GM11168 (cell line): ENCODE data around the gene HYAL1.
"Not testable (repeated sequence)": the region's sequence is repeated elsewhere in the genome, so short reads cannot be mapped to it uniquely, and the experiment has no call there.

Experiments
- in situ Hi-C: fragments of 300-500 bp; cut with MboI; formaldehyde crosslinking; loops from one replicate; pipeline ENCODE4 v1.12.0; 2022; ENCODE audit warnings: low sequenced_read_pairs; ENCODE audit not compliant: unreplicated experiment

HYAL1 gene

DNA sequence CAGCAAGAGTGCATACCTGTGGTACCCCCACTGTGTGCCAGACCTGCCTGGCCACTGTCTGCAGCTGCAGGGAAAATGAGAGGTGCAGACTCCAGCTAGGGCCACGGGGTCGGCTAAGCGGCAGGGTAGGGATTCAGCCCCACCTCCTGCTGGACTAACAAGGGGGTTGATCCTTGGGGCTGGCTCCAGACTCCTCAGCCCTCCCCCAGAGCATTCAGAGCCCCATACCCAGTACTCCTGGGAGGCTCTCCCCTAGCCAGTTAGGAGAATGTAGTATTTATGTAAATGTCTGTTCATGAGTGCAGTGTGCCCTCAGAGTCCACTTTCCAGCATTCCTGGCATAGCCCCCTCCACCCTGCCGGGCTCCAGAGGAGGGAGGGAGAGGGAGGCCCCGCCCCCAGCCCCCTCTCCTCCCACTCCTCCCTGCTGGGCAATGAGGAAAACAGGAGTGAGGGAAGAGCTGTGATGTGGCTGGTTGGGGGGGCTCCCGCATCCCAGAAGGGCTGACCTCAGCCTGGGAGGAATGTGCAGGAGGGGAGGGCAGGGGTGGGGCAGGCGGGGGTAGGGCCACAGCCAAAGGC is 38.9 kb downstream of the HYAL1 start:
- in situ Hi-C loops = no loop called here

DNA sequence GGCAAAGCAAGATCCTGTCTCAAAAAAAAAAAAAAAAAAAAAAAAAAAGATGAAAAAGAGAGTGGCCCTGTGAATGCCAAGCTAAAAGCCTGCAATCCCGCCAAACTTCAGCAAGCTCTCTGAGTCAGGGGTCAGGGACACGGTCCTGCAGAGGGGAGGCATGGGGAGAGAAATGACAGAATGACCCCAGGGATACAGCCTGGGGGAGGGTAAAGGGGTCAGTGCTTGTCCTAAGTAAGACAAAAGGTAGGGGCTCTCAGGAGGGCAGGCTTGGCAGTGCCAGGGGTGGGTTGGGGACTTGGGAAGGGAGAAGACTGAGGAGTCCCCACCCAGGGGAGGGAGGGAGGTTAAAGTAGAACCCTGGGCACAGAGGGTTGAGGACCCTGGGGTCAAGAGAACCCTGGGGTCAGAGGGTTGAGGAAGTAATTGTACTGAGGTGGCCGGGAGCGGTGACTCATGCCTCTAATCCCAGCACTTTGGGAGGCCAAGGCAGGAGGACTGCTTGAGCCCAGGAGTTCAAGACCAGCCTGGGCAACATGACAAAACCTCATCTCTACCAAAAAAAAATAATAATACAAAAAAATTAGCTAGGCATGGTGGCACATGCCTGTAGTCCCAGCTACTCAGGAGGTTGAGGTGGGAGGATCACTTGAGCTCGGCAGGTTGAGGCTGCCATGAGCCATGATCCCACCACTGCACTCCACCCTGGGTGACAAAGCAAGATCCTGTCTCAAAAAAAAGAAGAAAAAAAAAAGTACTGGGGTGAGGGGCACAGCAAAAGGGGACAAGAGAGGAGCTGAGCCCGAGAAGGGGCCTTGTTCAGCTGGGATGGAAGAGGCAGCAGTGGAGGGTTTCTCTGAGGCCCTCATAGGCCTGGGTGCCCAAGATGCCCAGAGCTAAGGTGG is 39.6 kb downstream of the HYAL1 start:
- in situ Hi-C loops = no loop called here

DNA sequence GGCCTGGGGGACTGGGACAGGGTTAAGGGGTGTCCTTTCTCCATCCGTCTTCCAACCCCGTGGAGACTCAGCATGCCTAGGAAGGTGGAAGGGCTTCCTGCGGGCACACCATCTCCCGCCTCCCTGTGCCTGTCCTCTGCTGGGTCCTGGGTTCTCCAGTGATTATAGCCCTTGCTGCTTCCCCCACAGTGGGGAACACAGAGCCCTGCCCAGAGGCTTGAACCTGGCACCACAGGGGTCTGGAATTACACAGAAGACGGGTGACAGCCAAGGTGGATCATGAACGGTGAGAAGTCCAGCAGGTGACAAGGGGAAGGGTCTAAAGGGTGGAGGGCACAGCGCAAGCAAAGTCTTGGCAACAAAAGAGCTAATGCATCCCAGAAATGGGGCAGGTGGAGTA is 40.6 kb downstream of the HYAL1 start:
- in situ Hi-C loops = no loop called here

DNA sequence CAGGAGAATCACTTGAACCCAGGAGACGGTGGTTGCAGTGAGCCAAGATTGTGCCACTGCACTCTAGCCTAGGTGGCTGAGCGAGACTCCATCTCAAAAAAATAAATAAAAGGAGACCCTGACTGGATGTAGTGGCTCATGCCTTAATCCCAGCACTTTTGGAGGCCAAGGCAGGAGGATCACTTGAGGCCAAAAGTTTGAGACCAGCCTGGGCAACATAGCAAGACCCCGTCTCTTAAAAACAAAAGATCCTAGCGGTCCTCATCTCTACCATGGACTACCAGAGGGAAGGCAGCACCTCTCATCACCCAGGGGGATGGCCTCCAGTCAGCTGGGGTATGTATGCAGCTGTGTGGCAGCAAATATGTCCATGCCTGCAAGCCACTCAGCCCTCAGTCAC is 41.2 kb downstream of the HYAL1 start:
- in situ Hi-C loops = not testable (repeated sequence)

DNA sequence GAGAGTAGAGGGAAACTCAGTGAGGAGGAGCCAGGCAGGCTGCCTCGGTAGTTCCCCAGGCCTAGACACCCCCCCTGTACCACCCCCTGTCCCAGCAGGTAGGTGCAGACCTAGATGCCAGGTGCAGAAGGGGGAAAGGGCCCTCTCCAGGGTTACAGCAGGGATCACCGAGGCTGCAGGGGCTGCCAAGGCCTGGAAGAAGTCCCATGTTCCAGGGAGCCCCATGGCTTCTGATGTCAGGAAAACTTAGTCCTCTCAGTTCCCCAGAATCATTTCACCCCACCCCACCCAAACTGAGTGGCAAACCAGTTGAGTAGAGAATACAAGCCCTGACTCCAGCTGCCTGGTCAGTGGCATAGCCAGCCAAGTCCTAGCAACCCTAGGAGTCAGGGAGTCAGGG is 41.9 kb downstream of the HYAL1 start:
- in situ Hi-C loops = no loop called here

DNA sequence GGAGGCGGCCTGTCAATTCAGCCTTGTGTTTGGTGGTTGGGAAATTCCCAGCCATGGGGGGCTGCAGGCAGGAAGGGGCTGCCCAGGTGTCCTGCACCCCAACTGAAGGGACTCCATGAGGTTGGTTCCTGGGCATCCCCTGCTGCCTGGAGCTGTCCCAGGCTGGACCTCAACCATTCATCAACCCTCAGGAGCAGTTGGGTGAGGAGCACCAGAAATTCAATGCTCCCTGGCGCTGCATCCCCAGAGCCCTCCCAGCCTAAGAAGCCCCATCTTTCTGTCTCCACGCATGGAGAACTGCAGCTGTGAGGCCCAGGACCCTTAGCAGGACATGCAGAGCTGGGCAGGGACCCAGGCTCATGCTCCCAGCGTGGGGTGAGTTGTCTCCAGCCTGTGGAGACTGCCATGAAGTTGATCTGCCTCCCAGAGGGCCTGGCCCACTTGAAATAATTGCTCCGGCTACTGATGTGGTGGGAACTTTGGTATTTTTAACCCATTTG is 42.4 kb downstream of the HYAL1 start:
- in situ Hi-C loops = no loop called here

DNA sequence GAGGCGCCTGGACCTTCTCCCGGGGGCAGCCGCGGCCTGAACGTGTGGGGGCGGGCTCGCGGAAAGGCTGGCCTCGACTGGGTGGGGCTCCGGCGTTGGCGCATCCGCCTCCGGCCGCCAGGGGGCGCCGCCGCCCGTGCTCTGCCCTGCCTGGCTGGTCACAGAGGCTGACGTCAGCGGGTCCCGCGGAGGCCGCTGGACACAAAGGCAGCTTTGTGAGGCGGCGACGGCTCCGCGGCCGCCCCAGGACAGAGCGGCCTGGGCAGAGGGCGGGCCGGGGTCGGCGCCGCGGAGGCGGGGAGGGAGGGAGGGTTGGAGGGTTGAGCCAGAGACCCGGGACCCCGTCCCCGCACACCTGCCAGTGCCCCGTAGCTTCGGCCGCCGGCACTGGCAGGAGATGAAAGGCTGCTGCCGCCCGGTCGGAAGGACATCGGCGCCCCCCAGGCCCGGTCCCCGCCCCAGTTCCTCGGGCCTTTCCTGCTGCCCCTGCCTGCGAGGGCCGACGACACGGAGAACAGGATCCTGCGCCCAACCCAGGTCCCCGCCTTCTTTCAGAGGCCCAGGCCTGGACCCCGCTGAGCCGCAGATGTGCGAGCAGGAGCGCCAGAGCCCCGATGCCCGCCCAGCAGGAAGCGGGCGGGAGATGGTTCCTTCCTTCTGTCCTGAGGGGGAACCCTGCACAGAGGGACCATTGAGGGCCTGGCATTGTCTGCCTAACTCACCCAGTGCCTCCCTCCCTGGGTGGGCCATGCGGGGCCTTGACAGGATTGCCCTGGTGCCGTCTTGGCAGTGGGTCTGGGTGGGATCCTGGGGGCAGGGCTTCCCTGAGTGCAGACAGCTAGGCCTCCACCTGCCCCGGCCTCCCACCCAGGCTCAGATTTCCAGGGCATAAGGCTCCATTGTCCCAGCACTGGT is 43.1 kb downstream of the HYAL1 start:
- in situ Hi-C loops = no loop called here

DNA sequence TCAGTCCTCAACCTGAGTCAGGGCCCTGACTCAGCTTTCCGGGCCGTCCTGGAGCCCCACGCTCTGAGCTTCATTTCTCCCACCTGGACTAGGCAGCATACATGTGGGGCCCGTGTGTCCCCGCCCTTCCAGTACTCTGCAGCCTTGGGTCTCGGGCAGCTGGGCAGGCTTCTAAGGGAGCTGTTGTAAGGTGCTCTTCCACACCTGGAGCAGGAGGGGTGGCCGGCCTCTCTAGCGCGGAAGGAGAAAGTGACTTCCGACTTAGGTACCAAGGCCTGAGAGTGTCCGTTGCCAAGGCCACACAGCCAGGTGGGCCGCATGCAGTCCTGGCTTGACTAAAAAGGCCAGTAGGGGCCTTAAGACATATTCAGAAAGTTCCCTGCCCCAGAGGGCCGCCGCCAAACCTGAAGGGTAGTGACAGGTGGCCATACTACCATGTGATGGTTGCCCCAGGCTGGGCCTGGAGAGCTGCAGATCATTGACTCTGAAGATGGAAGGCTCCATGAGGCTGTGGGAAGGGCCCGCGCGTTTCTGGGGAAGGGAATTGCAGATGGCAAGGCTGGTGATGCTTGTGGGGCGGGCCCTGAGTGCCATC is 43.8 kb downstream of the HYAL1 start:
- in situ Hi-C loops = no loop called here

DNA sequence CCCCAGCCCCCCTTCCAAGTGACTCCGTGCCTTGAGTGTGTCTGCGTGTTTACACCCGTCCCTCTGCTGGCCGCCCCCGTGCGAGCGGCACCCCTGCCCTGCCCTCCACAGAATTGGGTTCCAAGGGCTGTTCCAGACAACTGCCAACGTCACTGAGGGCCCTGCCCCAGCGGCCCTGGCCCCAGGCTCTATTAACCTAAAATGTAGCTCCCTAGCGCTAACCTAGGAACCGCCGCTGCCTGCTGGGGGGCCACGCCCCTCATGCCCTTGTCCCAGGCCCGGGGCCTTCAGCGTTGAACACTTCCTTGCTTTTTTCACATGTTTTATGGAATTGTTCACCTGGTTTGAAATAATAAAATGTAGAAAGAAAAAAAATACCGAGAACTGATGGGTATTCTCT is 44.4 kb downstream of the HYAL1 start:
- in situ Hi-C loops = no loop called here

DNA sequence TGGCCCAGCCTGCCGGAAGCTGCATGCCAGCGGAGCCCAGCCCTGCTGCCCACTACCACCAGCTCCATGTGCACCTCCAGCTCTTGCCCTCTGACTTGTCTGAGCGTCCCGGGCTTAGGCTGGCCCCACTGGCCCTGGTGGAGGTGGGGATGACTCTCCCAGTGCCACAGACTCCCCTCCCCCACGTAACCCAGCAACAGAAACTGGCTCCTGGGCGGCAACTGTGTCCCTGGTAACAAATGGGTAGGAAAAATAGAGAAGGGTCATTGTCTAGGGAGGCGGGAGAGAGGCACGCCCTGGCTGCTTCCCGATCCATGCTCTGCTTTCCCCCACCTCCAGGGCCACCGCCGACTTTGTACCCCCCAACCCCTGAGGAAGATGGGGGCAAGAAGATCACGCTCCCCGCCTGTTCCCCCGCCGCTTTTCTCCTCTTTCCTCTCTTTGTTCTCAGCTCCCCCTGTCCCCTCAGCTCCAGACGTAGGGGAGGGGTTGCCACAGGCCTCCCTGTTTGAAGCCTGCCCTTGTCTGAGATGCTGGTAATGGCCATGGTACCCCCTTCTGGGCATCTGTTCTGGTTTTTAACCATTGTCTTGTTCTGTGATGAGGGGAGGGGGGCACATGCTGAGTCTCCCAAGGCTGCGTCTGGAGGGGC is 45.2 kb downstream of the HYAL1 start:
- in situ Hi-C loops = no loop called here

DNA sequence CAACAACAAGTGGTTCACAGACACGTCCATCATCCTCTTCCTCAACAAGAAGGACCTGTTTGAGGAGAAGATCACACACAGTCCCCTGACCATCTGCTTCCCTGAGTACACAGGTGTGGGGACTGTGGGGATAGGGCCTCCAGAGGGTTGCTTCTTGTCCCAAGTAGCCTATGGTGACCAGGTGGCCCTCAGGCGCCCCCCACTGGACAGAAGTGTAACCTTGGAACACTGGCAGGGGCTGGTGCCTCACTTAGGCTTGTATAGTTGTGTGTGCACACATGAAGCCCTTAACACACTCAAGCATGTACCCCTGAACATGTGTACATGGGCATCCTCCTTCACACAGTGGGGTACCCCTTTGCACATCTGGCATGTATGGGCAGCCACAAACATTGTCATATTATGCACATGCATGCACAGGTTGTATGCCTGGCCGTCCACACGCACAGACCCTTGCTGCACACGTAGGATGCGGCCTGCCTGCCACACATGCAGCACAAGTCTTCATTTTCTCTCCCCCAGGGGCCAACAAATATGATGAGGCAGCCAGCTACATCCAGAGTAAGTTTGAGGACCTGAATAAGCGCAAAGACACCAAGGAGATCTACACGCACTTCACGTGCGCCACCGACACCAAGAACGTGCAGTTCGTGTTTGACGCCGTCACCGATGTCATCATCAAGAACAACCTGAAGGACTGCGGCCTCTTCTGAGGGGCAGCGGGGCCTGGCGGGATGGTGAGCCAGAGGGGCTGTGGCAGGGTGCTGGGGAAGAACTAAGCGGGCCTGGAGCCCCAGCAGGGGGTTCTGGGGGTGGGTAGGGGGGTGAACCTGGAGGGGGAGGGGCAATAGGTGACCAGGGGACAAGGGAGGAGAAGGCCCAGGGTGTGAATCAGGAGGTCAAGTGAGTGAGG is 46.1 kb downstream of the HYAL1 start:
- in situ Hi-C loops = no loop called here

DNA sequence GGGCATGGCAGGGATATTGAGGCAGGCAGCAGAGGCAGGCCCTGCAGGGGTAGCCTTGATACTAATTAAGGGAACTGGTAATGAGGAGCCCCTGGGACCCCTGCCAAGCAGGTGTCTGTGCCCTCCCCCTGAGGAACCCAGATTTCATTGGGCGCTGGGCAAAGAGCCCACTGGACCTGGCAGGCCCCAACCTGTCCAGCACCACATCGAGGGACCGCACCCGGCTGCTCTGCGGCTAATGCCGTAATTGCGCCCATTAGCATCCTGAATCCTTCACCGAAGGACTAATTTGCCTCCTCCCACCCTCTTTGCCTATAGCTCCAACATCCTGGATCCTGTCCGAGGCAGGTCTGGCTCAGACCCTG is 48.1 kb downstream of the HYAL1 start:
- in situ Hi-C loops = no loop called here

DNA sequence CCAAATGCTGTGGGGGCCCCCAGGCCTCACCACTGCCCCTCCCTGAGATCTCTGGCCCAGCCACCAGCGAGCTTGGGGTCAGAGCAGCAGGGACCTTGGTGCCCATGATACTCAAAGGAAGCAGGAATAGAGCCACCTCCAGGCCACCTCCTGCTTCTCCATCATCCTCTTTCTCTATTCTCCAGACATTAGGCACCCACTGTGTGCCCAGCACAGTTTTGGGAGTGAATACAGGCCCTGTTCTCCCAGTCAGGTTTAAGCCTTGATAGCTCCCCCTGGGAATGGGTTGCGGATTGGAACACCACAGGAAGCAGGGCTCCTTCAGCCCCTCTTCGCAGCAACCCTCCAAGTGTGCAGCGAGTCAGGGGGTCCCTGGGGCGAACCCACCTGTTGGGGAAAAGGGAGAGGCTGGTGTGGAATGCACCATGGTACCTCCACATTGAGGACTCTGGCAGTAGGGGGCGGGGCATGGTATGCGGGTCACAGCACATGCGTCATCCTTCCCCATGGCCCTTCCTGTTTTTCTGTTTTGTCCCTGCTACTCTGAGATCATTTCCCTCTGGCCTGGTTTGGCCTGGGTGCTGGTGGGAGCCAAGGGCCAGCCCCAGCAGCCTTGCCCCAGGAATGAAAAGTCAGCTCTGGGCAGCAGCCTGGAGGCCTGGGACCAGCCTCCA is 48.7 kb downstream of the HYAL1 start:
- in situ Hi-C loops = no loop called here

DNA sequence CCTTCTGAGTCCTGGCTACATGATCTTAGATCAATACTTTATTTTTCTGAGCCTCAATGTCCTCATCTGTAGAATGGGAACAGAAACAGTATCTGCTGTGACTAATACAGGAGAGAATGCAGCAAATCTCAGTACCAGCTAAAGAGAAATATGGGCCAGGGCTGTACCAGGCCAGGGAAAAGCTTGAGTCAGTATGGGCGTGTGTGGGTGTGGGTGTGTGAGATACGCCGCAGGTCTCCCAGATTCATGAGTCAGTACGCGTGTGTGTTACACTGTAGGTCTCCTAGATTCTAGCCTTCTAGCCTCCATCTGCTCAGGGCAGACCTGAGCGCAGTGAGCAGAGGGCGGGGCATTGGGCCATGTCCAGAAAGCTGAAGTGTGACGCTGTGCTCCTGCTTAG is 52.2 kb downstream of the HYAL1 start:
- in situ Hi-C loops = no loop called here

DNA sequence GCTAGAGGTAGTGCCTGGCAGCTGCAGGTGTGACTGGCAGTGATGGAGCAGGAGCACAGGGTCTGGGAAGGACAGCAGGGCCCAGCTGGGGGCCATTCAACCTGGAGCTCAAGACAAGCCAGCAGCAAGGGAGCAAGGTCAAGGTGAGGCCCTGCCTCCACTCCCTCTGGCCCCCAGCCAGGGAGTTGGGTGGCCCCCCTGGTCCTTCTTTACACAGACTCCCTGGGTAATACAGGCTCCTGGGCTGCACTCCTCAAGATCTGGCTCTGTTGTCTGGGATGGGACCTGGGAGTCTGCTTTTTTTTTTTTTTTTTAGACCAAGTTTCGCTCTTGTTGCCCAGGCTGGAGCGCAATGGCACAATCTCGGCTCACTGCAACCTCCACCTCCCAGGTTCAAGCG is 52.9 kb downstream of the HYAL1 start:
- in situ Hi-C loops = no loop called here
